IMR-90 (cell line): Measurements from ENCODE around the gene NTMT2. TPM values are rescaled to one million over a fixed set of nuclear protein-coding genes. Genes with fewer than 3 reads are reported as not detected.
"Not testable (repeated sequence)": the region's sequence is repeated elsewhere in the genome, so short reads cannot be mapped to it uniquely, and the experiment has no call there.

Experiments
- ATAC-seq: fragments of 200-7000 bp; cut with Tn5 transposase; 2 replicates; pipeline ENCODE4 v1.9.1; 2020; ENCODE audit warnings: low read depth, mild to moderate bottlenecking, moderate library complexity
- BruUV-seq: library from RNA; stranded (reverse); fragments of 400-500 nt; replicated peaks from 2 replicates; lab custom pipeline; 2021; lab: Mats Ljungman, UMichigan
- CTCF ChIA-PET: fragments of 300-600 bp; formaldehyde crosslinking; extraction: SDS; loops from one replicate; lab custom pipeline; 2021; ENCODE audit warnings: antibody characterized with exemption; lab: Yijun Ruan, JAX
- POLR2A ChIA-PET: fragments of 300-600 bp; sonication (Branson Sonifier 250); formaldehyde crosslinking; loops from one replicate; lab custom pipeline; 2022; ENCODE audit warnings: antibody characterized with exemption; ENCODE audit not compliant: unreplicated experiment; lab: Charles Lee
- DNase-seq: peaks from one replicate; pipeline ENCODE4 v3.0.0; 2013
- H2AFZ ChIP-seq: replicated peaks from 2 replicates; pipeline ENCODE3; 2013; ENCODE audit warnings: low read length, mild to moderate bottlenecking; ENCODE audit not compliant: poor library complexity
- H2AK5ac ChIP-seq: 2 replicates; pipeline ENCODE4 v1.6.1; 2013; ENCODE audit warnings: low read depth, low read length, inconsistent platforms
- H2AK9ac ChIP-seq: replicated peaks from 2 replicates; pipeline ENCODE3; 2013; ENCODE audit warnings: mild to moderate bottlenecking, low read depth, low read length, moderate library complexity; ENCODE audit not compliant: poor library complexity
- H2BK120ac ChIP-seq: 2 replicates; pipeline ENCODE4 v1.6.1; 2013; ENCODE audit warnings: low read depth, low read length, inconsistent platforms
- H2BK15ac ChIP-seq: 3 replicates; pipeline ENCODE4 v1.6.1; 2013; ENCODE audit warnings: low read depth, low read length, inconsistent platforms
- H2BK20ac ChIP-seq: 2 replicates; pipeline ENCODE4 v1.6.1; 2013; ENCODE audit warnings: low read depth, mild to moderate bottlenecking, inconsistent platforms, low read length, moderate library complexity
- H2BK5ac ChIP-seq: 2 replicates; pipeline ENCODE4 v1.6.1; 2013; ENCODE audit warnings: mild to moderate bottlenecking, low read depth, low read length, inconsistent platforms; ENCODE audit not compliant: poor library complexity, severe bottlenecking
- H3K14ac ChIP-seq: replicated peaks from 2 replicates; pipeline ENCODE4 v1.6.1; 2013; ENCODE audit warnings: low read depth, low read length, inconsistent platforms
- H3K18ac ChIP-seq: 2 replicates; pipeline ENCODE4 v1.6.1; 2013; ENCODE audit warnings: low read depth, low read length, control low read depth
- H3K23ac ChIP-seq: 2 replicates; pipeline ENCODE4 v1.6.1; 2013; ENCODE audit warnings: low read depth, low read length, inconsistent platforms
- H3K27ac ChIP-seq: 2 replicates; pipeline ENCODE4 v1.5.1; 2013; ENCODE audit warnings: mild to moderate bottlenecking, control low read depth, low read length; ENCODE audit not compliant: insufficient read depth
- H3K27me3 ChIP-seq: 2 replicates; pipeline ENCODE4 v1.6.1; 2013; ENCODE audit warnings: low read length; ENCODE audit not compliant: control insufficient read depth, insufficient read depth
- H3K36me3 ChIP-seq: 2 replicates; pipeline ENCODE4 v1.6.1; 2013; ENCODE audit warnings: low read length, mixed read lengths; ENCODE audit not compliant: control insufficient read depth, insufficient read depth
- H3K4ac ChIP-seq: 2 replicates; pipeline ENCODE4 v1.6.1; 2013; ENCODE audit warnings: low read depth, low read length, inconsistent platforms
- H3K4me1 ChIP-seq: 2 replicates; pipeline ENCODE4 v1.6.1; 2013; ENCODE audit warnings: low read length, mixed read lengths; ENCODE audit not compliant: control insufficient read depth, insufficient read depth
- H3K4me2 ChIP-seq: 2 replicates; pipeline ENCODE4 v1.6.1; 2013; ENCODE audit warnings: low read depth, mild to moderate bottlenecking, control low read depth, low read length, moderate library complexity
- H3K4me3 ChIP-seq: 2 replicates; pipeline ENCODE4 v1.5.1; 2013; ENCODE audit warnings: low read depth, mild to moderate bottlenecking, control low read depth, low read length, moderate library complexity; ENCODE audit not compliant: insufficient read depth
- H3K56ac ChIP-seq: 2 replicates; pipeline ENCODE4 v1.6.1; 2013; ENCODE audit warnings: low read length, inconsistent platforms; ENCODE audit not compliant: insufficient read depth; ENCODE audit errors: extremely low read depth
- H3K79me1 ChIP-seq, 2 experiments: 2 replicates each; pipeline ENCODE4 v1.6.1; 2013; ENCODE audit warnings: low read length in 2 of 2, inconsistent platforms in 1 of 2, low read depth in 1 of 2
- H3K9ac ChIP-seq: 2 replicates; pipeline ENCODE4 v1.6.1; 2013; ENCODE audit warnings: low read depth, low read length, control low read depth
- H3K9me1 ChIP-seq: 2 replicates; pipeline ENCODE4 v1.6.1; 2013; ENCODE audit warnings: low read length, inconsistent platforms; ENCODE audit not compliant: insufficient read depth
- H3K9me3 ChIP-seq: 2 replicates; pipeline ENCODE4 v1.6.1; 2013; ENCODE audit warnings: low read length; ENCODE audit not compliant: control insufficient read depth, insufficient read depth
- H4K20me1 ChIP-seq: 2 replicates; pipeline ENCODE4 v1.6.1; 2013; ENCODE audit warnings: low read length, inconsistent platforms; ENCODE audit not compliant: insufficient read depth
- H4K5ac ChIP-seq: 2 replicates; pipeline ENCODE4 v1.6.1; 2013; ENCODE audit warnings: mild to moderate bottlenecking, low read depth, low read length, control low read depth
- H4K8ac ChIP-seq, 2 experiments: 2 replicates each; pipeline ENCODE4 v1.6.1; 2013; ENCODE audit warnings: low read depth in 2 of 2, low read length in 2 of 2, control low read depth in 1 of 2, inconsistent platforms in 1 of 2
- H4K91ac ChIP-seq: 2 replicates; pipeline ENCODE4 v1.6.1; 2013; ENCODE audit warnings: low read depth, low read length, inconsistent platforms; ENCODE audit not compliant: insufficient read depth
- WGBS, 2 experiments: methylation state at CpG; one replicate each; pipeline versions ENCODE4 v1.1.5 to v1.1.7; 2013; ENCODE audit warnings: missing lambda C conversion rate in 2 of 2; ENCODE audit not compliant: insufficient read length in 1 of 2; ENCODE audit errors: extremely low coverage in 2 of 2; 5-methylcytosine and 5-hydroxymethylcytosine counted together
- dilution Hi-C: fragments of 300-500 bp; cut with HindIII; formaldehyde crosslinking; loops from one replicate; pipeline ENCODE4 v1.14.3; 2018; ENCODE audit warnings: low sequenced_read_pairs; ENCODE audit not compliant: unreplicated experiment
- in situ Hi-C: fragments of 300-500 bp; cut with MboI; formaldehyde crosslinking; loops from 3 replicates; pipeline ENCODE4 v1.14.3; 2019; ENCODE audit warnings: low sequenced_read_pairs, inconsistent platforms, mixed read lengths
- intact Hi-C: fragments of 100-400 bp; cut with micrococcal nuclease; formaldehyde crosslinking; loops from 2 replicates; pipeline ENCODE4 v1.10.0; 2022
- polyA plus RNA-seq, 3 experiments: library from polyadenylated mRNA; depleted of rRNA; stranded (reverse); fragments of >200 nt; gene quantifications; 2 replicates each; pipeline ENCODE4 v1.2.3, GENCODE V29; 2012; ENCODE audit warnings: low replicate concordance in 1 of 3
- total RNA-seq: library from RNA; depleted of rRNA; stranded (reverse); fragments of >200 nt; gene quantifications from 2 replicates; pipeline ENCODE4 v1.2.3, GENCODE V29; 2012

The NTMT2 gene
- total and polyA plus RNA-seq, 2 of the 4 experiments (the other 2 are of a cell fraction) = not detected

- H3K56ac ChIP-seq, H2BK5ac ChIP-seq, H4K20me1 ChIP-seq, ATAC-seq, in situ Hi-C loops, H2AFZ ChIP-seq, H2BK20ac ChIP-seq, H3K14ac ChIP-seq, H2BK120ac ChIP-seq, H2AK9ac ChIP-seq, H3K4me2 ChIP-seq, H3K18ac ChIP-seq, dilution Hi-C loops, H3K9me3 ChIP-seq, BruUV-seq, H3K9me1 ChIP-seq, H3K4me3 ChIP-seq, intact Hi-C loops, H3K27me3 ChIP-seq, H3K27ac ChIP-seq, H3K4me1 ChIP-seq, DNase-seq, POLR2A ChIA-PET, H4K8ac ChIP-seq, H4K91ac ChIP-seq, H3K36me3 ChIP-seq, H2BK15ac ChIP-seq, H3K23ac ChIP-seq, H4K5ac ChIP-seq, H2AK5ac ChIP-seq, H3K79me1 ChIP-seq, CTCF ChIA-PET, H3K9ac ChIP-seq, H3K4ac ChIP-seq: not testable (repeated sequence)
- WGBS, 2 experiments = no CpG with 5 or more reads among the region's 8 CpGs
Observed at GRCh38 chr1:170113140-170113539, 32.6 kb upstream of the NTMT2 start.
